Measurements from ENCODE around the gene OOEP. TPM values are rescaled to one million over a fixed set of nuclear protein-coding genes. Genes with fewer than 3 reads are reported as not detected.

The OOEP gene
- total RNA-seq, 1 experiment from 2014 or later: 1.1 TPM

- TF ChIP-seq AFF4 (CRISPR knock-in tag; IDR thresholded peaks at IDR 0.05; ENCODE audit: borderline replicate concordance): no peak
- TF ChIP-seq ZNF281 (CRISPR knock-in tag; IDR thresholded peaks at IDR 0.05): no peak
- TF ChIP-seq SOX15 (CRISPR knock-in tag; IDR thresholded peaks at IDR 0.05): no peak
- no peak for TF ChIP-seq CREB1 (CRISPR knock-in tag; IDR thresholded peaks at IDR 0.05)
- no peak for TF ChIP-seq ZNF671 (CRISPR knock-in tag; IDR thresholded peaks at IDR 0.05)
- no peak for TF ChIP-seq MLX (CRISPR knock-in tag; IDR thresholded peaks at IDR 0.05)
- TF ChIP-seq CTCF (IDR thresholded peaks at IDR 0.05): no peak
- TF ChIP-seq ARID4B (CRISPR knock-in tag; IDR thresholded peaks at IDR 0.05; ENCODE audit: borderline replicate concordance): no peak
These were observed 28.4 kb downstream of the OOEP start (continued) for GRCh38 chr6:73341335-73341734.

GRCh38 chr6:73340048-73340447 is 29.6 kb downstream of the OOEP start:
- peaks cover 17% of the 10 kb centered on the region for H3K4me1 Mint-ChIP-seq
- H3K27me3 Mint-ChIP-seq (ENCODE audit: low read depth): no peaks in the 10 kb centered on the region
- POLR2A ChIA-PET: no interaction called here
- DNase-seq (ENCODE audit: low spot score): no peak
- H3K27ac Mint-ChIP-seq: no peak overlapping the region
- CTCF ChIA-PET: interaction anchor here (1.0 to 1.7 kb wide), 4 partner anchors 10 to 54 kb away, joined by 4 to 6 read pairs (median 5); no protein-coding TSS in a partner anchor
- H3K4me3 Mint-ChIP-seq: no peak overlapping the region
- ATAC-seq: no peak
- TF ChIP-seq ZNF425 (CRISPR knock-in tag; conservative IDR thresholded peaks at IDR 0.05) (no peak), ZNF512 (CRISPR knock-in tag; IDR thresholded peaks at IDR 0.05; ENCODE audit: borderline replicate concordance) (no peak), PREB (CRISPR knock-in tag; IDR thresholded peaks at IDR 0.05; ENCODE audit: borderline replicate concordance) (no peak)
- no peaks in the 10 kb centered on the region for H3K36me3 Mint-ChIP-seq
- no peaks in the 10 kb centered on the region for H3K9me3 Mint-ChIP-seq

All from WTC11 (cell line).